A204.1 (cell line): ENCODE measurements around the gene RACGAP1.
"Not testable (repeated sequence)": the region's sequence is repeated elsewhere in the genome, so short reads cannot be mapped to it uniquely, and the experiment has no call there.

Experiments
- FAIRE-seq: peaks from 2 replicates; lab custom pipeline; 2012; peaks lifted over from hg19 to GRCh38; lab: Jason Lieb, UNC

Gene RACGAP1

GRCh38 chr12:49986476-49986875, 38.8 kb downstream of the RACGAP1 start:
- FAIRE-seq: not testable (repeated sequence)

GRCh38 chr12:49985981-49986380, 39.3 kb downstream of the RACGAP1 start:
- no peak for FAIRE-seq

GRCh38 chr12:49984476-49985359, 40.6 kb downstream of the RACGAP1 start:
- FAIRE-seq: no peak

GRCh38 chr12:49983892-49984291, 41.4 kb downstream of the RACGAP1 start:
- no peak for FAIRE-seq

DNA sequence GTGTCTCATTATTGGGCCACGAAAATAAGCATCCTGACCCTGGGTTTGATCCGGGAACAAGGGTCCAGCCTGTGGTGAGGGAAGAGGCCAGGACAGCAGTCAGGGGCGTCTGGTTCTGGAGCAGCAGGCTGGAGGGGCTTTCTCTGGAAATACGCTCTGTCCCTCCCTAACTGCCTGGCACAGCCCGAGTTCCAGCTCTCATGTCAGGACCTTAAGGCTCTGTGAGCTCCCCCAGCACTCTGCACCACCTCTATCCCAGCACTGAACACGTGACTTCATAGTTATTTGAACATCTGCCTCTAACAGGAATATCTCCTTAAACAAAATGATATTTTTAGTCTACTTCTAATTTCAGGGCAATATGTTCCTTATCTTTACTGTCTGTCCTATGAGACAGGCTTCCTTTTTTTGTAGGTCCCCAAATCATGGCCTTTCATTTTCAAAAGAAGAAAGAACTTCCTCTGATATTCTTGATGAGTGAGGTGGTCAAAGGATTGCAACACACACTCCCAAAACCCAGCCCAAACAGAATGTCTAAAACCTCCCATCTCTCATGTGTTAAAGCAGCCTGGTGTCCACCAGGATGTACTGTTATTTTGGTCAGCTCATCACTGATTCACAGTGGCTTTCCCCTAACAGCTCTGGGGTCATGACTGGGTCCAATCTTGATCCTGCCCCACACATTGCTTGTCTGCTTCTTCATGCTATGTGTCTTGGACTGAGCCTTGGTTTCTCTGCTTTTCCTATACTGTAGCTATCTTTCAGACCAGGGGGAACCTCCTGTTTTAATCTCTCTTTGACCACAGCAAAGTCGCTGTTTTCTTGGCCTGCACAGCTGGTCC, 42.8 kb downstream of the RACGAP1 start:
- no peak for FAIRE-seq

GRCh38 chr12:49980501-49981349, 44.6 kb downstream of the RACGAP1 start:
- no peak for FAIRE-seq

DNA sequence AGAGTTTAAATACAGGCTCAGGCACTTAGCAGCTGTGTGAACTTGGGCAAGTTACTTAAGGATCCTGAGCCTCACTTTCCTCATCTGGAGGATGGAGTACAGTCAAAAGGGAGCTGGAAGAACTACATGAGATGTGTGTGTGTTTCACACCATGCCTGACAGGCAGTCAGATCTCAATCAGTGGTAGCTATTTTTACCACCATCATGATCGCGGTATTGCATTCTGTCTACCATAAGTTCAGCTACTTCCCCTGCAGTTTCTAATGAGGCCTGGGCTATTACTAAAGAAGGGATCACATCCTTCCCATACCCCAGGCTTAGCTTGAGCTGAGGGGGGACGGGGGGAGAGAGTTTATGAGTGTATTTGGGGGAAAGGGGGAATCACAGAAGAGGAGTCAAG, 45.5 kb downstream of the RACGAP1 start:
- FAIRE-seq: no peak

DNA sequence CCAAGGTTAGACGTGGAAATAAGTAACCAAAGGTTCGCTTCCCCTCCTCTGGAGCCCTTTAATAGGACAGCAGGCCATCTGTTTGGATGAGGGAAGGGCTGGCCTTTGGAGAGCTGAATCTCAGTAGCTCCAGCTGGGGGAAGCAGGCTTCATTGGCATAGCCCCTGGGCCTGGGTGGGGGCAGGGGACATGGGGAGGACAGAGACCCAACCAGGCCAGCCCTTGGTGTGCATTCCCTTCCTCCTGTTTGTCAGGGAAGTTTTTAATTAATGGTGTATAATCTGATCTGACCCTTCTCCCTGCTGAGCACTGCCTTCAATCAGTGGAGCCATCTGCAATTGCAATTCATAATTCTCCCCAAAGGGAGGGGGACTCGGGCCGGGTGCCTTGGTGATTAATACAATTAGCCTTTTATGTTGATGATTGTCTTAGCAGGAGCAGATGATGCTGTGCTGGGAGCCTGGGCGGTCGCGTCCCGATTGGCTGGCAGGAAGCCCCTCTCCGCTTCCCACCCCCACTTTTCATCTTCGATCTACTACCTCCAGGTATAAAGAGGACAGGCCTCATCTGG, 46.2 kb downstream of the RACGAP1 start:
- no peak for FAIRE-seq

DNA sequence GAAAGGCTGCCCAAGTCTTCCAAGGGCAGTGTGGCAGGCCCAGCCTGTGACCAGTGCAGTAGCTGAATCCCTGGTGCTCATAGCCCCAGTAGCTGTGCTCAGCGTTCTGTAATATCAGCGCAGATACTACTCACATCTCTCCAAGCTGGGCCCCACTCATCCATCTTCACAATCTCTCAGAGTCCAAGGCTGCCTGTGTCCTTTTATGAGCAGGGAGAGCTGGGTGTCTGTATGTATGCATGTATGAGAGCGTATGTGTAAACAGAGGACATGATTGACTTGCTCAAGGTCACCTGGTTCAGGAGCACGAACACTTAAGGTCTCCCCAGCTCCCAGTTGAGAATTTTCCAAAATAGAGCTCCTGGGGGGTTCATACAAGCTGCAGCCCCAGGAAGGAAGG, 47.2 kb downstream of the RACGAP1 start:
- no peak for FAIRE-seq

GRCh38 chr12:49976557-49976956, 48.7 kb downstream of the RACGAP1 start:
- no peak for FAIRE-seq

GRCh38 chr12:49975318-49975761, 50.0 kb downstream of the RACGAP1 start:
- no peak for FAIRE-seq

DNA sequence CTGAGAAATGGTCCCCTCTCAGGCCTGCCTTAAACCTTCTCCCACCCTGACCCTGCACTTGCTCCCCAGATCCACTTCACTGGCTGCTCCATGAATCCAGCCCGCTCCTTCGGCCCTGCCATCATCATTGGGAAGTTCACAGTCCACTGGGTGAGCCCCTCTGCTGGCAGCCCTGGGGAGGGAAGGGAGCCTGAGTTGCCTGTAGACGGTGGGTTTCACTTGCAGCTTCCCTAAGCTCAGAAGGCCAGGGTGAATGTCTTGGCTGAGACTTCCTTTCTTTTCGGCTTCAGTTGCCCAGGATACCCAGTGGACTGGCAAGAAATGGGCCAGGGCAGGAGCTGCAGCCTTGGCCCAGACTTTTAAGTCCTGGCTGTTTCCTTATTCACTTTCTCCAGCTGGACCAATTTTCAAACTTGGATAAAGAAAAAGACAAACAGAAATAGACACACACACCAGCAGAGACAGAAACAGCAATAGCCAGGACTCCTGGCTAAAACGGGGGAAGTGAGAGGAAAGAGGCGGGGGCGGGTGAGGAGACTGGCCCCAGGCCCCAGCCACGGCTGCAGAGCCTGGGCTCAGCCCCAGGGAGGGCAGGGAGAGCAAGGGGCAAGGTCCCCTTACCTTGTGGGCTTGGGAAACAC, 50.5 kb downstream of the RACGAP1 start:
- FAIRE-seq: no peak

GRCh38 chr12:49974231-49974675, 51.0 kb downstream of the RACGAP1 start:
- FAIRE-seq: no peak

GRCh38 chr12:49973361-49973830, 51.9 kb downstream of the RACGAP1 start:
- no peak for FAIRE-seq

- no peak for FAIRE-seq
Observed at GRCh38 chr12:49972641-49973360, 52.5 kb downstream of the RACGAP1 start, which contains the start of gene AQP6. Gene AQP6 (plus strand): TSS chr12:49972947. CDS start chr12:49973174, 227 bp downstream.

DNA sequence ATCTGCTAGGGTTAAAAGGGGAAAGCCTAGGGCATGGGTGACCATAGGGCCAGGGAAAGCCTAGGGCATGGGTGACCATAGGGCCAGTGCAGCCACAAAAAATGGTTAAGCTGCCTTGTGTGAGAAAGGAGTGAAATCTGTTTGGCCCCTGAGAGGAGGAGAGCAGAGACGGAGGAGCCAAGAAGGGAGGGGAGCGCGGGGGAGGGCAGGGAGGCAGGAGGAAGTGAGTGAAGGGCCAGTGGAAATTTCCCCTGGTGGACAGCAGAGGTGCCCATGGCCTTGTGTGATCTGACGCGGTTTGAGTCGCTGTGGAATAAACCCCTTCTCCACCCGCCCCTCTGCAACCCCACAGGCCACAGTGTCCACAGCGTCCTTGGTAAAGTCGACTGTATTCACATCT, 53.2 kb downstream of the RACGAP1 start:
- FAIRE-seq: no peak

GRCh38 chr12:49971141-49971540, 54.2 kb downstream of the RACGAP1 start:
- no peak for FAIRE-seq

- FAIRE-seq: no peak
Observed at GRCh38 chr12:49970658-49971057, 54.6 kb downstream of the RACGAP1 start.

- no peak for FAIRE-seq
Observed at GRCh38 chr12:49969651-49970429, 55.5 kb downstream of the RACGAP1 start.

GRCh38 chr12:49969027-49969426, 56.3 kb downstream of the RACGAP1 start:
- FAIRE-seq: no peak
